IgD-negative memory B cell (primary cell): Measurements from ENCODE around the gene LTBP1. TPM values are rescaled to one million over a fixed set of nuclear protein-coding genes. Genes with fewer than 3 reads are reported as not detected.
A peak's percentile ranks its signal among the peaks of the same experiment; 100 is the strongest.

Experiments
- H3K27ac Mint-ChIP-seq, 3 donors: one replicate each; pipeline ENCODE4 v1.8.0; 2020 to 2022; ENCODE audit warnings: mild to moderate bottlenecking in 3 of 3, mixed read lengths in 3 of 3, moderate library complexity in 1 of 3
- H3K27me3 Mint-ChIP-seq: one replicate; pipeline ENCODE4 v1.8.0; 2021; ENCODE audit warnings: mixed read lengths
- H3K36me3 Mint-ChIP-seq: one replicate; pipeline ENCODE4 v1.8.0; 2020; ENCODE audit warnings: mild to moderate bottlenecking, mixed read lengths
- H3K4me1 Mint-ChIP-seq, 3 donors: one replicate each; pipeline ENCODE4 v1.8.0; 2020 to 2022; ENCODE audit warnings: mixed read lengths in 3 of 3, mild to moderate bottlenecking in 1 of 3
- H3K4me3 Mint-ChIP-seq, 4 donors: one replicate each; pipeline ENCODE4 v1.8.0; 2020 to 2022; ENCODE audit warnings: mild to moderate bottlenecking in 4 of 4, mixed read lengths in 4 of 4, moderate library complexity in 3 of 4
- H3K9me3 Mint-ChIP-seq, 3 donors: one replicate each; pipeline ENCODE4 v1.8.0; 2020 to 2021; ENCODE audit warnings: mixed read lengths in 3 of 3, mild to moderate bottlenecking in 1 of 3
- polyA plus RNA-seq: library from polyadenylated mRNA; unstranded; fragments of 300-500 nt; fragmentation: Illumina TruSeq; gene quantifications from one replicate; pipeline ENCODE4 v1.2.3, GENCODE V29; 2021

Gene LTBP1
- polyA plus RNA-seq, 1 donor from 2014 or later = not detected

DNA sequence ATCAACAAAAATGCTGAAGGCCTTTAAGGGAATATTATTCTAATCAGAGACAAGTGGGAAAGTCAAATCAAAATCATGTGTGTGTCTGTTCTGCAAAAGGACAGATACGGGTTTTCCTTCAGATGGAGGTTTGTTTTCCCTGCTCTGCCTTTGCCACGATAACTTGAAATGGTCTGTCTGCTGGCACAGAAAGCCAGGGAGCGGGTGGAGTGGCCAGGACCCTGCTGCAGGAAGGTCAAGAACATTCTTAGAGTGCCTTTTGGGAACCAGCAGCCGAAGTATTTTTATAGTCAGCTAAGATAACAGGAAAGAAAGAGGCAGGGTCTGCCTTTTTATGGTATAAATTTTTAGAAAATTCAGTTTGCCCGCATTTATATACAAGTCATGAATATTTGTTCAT is 234.2 kb downstream of the LTBP1 start:
- Mint-ChIP-seq H3K27ac (no peak overlapping the region), H3K36me3 (no peaks in the 10 kb centered on the region), H3K4me3 (no peak overlapping the region), H3K9me3 (peaks cover 0 to 2% (median 0%) of the 10 kb centered on the region in 3 donors), H3K27me3 (no peaks in the 10 kb centered on the region), H3K4me1 (no peaks in the 10 kb centered on the region)

GRCh38 chr2:33181466-33181865 is 234.7 kb downstream of the LTBP1 start:
- Mint-ChIP-seq H3K27me3 (no peaks in the 10 kb centered on the region), H3K4me3 (no peak overlapping the region), H3K36me3 (no peaks in the 10 kb centered on the region), H3K27ac (no peak overlapping the region), H3K4me1 (no peaks in the 10 kb centered on the region), H3K9me3 (peaks cover 0 to 2% (median 0%) of the 10 kb centered on the region in 3 donors)

DNA sequence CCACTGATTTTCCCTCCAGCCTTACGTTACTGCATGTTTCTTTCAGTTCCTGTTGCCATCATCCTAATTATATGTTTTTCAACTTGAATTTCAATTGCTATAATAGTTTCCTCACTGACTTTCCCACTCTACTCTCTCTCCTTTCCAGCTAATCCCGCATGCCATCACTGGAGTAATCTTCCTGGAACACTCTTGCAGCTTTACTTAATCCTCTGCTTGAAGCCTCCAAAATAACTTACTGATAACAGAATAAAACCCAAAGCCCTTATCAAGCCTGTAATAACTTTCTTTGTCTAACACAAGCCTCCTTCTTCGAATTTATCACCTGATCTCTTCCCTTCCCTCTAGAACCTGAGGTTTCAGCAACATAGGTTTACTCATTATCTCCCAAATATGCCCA is 237.3 kb downstream of the LTBP1 start:
- no peaks in the 10 kb centered on the region for H3K4me1 Mint-ChIP-seq
- no peak overlapping the region for H3K27ac Mint-ChIP-seq
- H3K36me3 Mint-ChIP-seq = no peaks in the 10 kb centered on the region
- H3K9me3 Mint-ChIP-seq = peaks cover 0 to 1% (median 0%) of the 10 kb centered on the region in 3 donors
- H3K27me3 Mint-ChIP-seq = no peaks in the 10 kb centered on the region
- no peak overlapping the region for H3K4me3 Mint-ChIP-seq

GRCh38 chr2:33186937-33187336 is 240.2 kb downstream of the LTBP1 start:
- Mint-ChIP-seq H3K9me3 (peaks cover 0 to 1% (median 0%) of the 10 kb centered on the region in 3 donors), H3K27me3 (no peaks in the 10 kb centered on the region), H3K36me3 (no peaks in the 10 kb centered on the region), H3K4me3 (no peak overlapping the region), H3K4me1 (no peaks in the 10 kb centered on the region), H3K27ac (no peak overlapping the region)

DNA sequence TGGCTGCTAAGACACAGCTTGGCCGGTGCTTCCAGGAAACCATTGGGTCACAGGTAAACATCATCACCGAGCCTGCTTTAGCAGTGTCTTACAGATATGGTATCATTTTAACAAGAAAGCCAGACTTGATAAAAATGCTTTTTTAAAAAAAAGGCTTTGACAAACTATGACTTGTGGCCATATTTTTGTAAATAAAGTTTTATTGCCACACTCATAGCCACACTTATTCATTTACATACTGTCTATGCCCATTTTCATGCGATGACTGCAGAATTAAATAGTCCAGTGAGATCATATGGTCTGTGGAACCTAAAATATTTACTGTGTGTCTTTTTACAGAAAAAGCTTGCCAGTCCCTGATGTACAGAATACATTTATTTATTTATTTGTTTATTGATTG is 242.0 kb downstream of the LTBP1 start:
- Mint-ChIP-seq H3K27me3 (no peaks in the 10 kb centered on the region), H3K4me3 (no peak overlapping the region), H3K36me3 (no peaks in the 10 kb centered on the region), H3K9me3 (peaks cover 0 to 1% (median 0%) of the 10 kb centered on the region in 3 donors), H3K4me1 (no peaks in the 10 kb centered on the region), H3K27ac (no peak overlapping the region)

DNA sequence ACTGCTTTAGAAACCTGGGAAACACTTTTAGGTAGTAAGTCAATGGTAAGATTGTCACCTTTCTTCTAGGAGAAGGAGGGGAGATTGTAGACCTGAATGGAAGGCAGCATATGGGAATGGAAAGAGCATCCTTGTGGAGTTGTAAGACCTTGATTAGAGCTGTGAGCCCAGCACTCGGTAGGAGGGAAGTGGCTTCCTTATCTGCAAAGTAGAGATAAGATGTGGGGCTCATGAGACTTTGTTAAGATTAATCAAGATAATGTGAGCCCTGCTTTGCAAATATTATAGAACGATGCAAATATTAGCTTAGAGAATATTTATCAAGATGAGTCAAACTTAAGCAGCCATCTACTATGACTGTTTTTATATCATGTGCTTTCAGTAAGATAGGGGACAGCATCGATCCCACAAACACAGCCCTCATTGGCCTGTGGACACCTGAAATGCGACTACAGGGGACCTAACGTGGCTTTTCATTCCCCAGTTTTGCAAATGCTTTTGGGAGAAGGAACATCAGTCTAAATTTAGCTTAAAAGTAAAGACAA is 243.7 kb downstream of the LTBP1 start:
- H3K9me3 Mint-ChIP-seq = peaks cover 0 to 1% (median 0%) of the 10 kb centered on the region in 3 donors
- H3K4me3 Mint-ChIP-seq = no peak overlapping the region
- peak overlapping the region in 1 of 3 donors; percentile 49 for H3K27ac Mint-ChIP-seq
- H3K27me3 Mint-ChIP-seq = no peaks in the 10 kb centered on the region
- no peaks in the 10 kb centered on the region for H3K36me3 Mint-ChIP-seq
- no peaks in the 10 kb centered on the region for H3K4me1 Mint-ChIP-seq

DNA sequence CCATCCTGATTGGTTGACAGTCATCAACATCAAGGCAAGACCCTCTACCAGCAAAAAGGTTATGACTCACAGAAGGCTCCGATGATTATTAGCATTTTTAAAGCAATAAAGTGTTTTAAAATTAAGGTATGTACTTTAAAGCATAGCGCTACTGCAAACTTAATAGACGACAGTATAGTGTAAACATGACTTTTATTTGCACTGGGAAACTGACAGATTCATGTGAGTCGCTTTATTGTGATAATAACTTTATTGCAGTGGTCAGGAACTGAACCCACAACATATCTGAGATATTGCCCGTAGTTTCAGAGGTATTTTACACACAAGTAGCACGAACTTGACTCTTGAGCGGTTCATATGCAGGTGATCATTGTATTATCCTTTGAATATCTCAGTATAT is 249.1 kb downstream of the LTBP1 start:
- Mint-ChIP-seq H3K27me3 (peaks cover 5% of the 10 kb centered on the region), H3K9me3 (no peaks in the 10 kb centered on the region), H3K27ac (no peak overlapping the region), H3K4me3 (no peak overlapping the region), H3K36me3 (no peaks in the 10 kb centered on the region), H3K4me1 (no peaks in the 10 kb centered on the region)

- no peak overlapping the region for H3K4me3 Mint-ChIP-seq
Observed at GRCh38 chr2:33196700-33197099, 249.9 kb downstream of the LTBP1 start.

DNA sequence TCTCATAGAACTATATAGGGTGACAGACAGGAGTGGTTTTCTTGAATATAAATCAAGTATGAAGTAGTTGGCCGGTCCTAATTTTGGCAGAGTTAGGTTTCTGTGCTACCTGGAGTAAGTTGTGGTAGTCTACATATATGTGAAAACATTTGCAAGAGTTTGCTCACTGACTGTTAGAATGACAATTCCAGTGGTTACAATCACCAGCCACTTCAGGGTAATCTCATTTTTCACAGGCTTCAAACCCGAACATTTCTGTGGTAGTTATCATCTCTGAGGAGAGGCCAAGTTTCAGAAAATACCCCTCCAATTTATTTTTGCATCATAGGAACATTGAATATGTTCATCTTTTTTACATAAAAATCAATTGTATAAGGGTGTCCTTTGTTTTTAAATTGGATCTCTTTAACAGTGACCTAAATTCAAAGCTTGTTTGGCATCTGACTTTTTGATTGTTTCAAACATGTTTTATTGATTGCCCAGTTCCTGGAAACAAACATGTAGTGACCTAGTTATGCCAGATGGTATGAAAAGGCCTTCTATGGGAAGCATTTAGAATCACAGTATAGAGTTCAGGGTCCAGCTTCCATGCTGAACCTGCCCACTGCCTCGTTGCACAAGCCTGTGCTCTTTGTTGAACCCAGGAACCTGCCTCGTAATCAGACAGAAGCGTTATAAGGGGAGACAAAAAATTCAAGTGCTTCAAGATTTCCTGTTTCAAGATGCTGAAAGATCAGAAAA is 250.6 kb downstream of the LTBP1 start:
- H3K27me3 Mint-ChIP-seq = peaks cover 5% of the 10 kb centered on the region
- H3K4me3 Mint-ChIP-seq = no peak overlapping the region
- H3K27ac Mint-ChIP-seq = no peak overlapping the region
- no peaks in the 10 kb centered on the region for H3K36me3 Mint-ChIP-seq
- H3K4me1 Mint-ChIP-seq = no peaks in the 10 kb centered on the region
- H3K9me3 Mint-ChIP-seq = no peaks in the 10 kb centered on the region

More at GRCh38 chr2:33196700-33197099, 249.9 kb downstream of the LTBP1 start:
- Mint-ChIP-seq H3K4me1 (no peaks in the 10 kb centered on the region), H3K36me3 (no peaks in the 10 kb centered on the region), H3K27ac (no peak overlapping the region), H3K9me3 (no peaks in the 10 kb centered on the region), H3K27me3 (peaks cover 5% of the 10 kb centered on the region)

- Mint-ChIP-seq H3K4me3 (no peak overlapping the region), H3K4me1 (peaks cover 3 to 6% (median 4%) of the 10 kb centered on the region in 3 donors), H3K9me3 (no peaks in the 10 kb centered on the region), H3K36me3 (no peaks in the 10 kb centered on the region), H3K27ac (no peak overlapping the region), H3K27me3 (peaks cover 13% of the 10 kb centered on the region)
Observed at GRCh38 chr2:33202641-33203522, 256.1 kb downstream of the LTBP1 start.

- peaks cover 22% of the 10 kb centered on the region for H3K27me3 Mint-ChIP-seq
- no peaks in the 10 kb centered on the region for H3K36me3 Mint-ChIP-seq
- H3K9me3 Mint-ChIP-seq = no peaks in the 10 kb centered on the region
- H3K4me1 Mint-ChIP-seq = peaks cover 3 to 7% (median 4%) of the 10 kb centered on the region in 3 donors
- no peak overlapping the region for H3K4me3 Mint-ChIP-seq
- no peak overlapping the region for H3K27ac Mint-ChIP-seq
Observed at GRCh38 chr2:33204945-33205344, 258.2 kb downstream of the LTBP1 start.

GRCh38 chr2:33205693-33206434 is 259.1 kb downstream of the LTBP1 start:
- Mint-ChIP-seq H3K27ac (no peak overlapping the region), H3K4me3 (peak overlapping the region in 2 of 4 donors; percentile 59 to 71), H3K4me1 (peaks cover 3 to 7% (median 4%) of the 10 kb centered on the region in 3 donors), H3K36me3 (no peaks in the 10 kb centered on the region), H3K27me3 (peaks cover 24% of the 10 kb centered on the region), H3K9me3 (no peaks in the 10 kb centered on the region)

- Mint-ChIP-seq H3K9me3 (no peaks in the 10 kb centered on the region), H3K27me3 (peaks cover 25% of the 10 kb centered on the region), H3K36me3 (no peaks in the 10 kb centered on the region), H3K4me1 (peaks cover 3 to 7% (median 4%) of the 10 kb centered on the region in 3 donors), H3K27ac (no peak overlapping the region), H3K4me3 (peak overlapping the region in 1 of 4 donors; percentile 71)
Observed at GRCh38 chr2:33207151-33207740, 260.5 kb downstream of the LTBP1 start.

DNA sequence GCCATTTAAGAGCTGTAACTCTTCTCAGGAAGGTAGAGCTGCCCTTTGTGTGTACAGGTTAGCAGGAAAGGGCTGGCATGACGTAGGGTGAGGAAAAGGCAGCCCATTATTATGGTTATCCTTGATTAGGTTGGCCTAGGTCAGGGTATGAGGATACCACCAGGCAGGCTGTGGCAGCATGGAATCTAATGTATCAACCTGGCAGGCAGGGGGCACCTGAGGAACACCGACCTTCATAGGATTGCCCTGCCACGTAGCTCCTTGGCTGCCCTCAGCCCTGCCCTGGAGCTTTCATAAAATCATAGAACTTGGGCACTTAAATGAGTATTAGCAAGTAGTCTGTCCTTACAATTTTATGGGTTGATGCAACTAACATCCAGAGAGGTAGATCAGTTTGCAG is 261.6 kb downstream of the LTBP1 start:
- H3K9me3 Mint-ChIP-seq = no peaks in the 10 kb centered on the region
- no peak overlapping the region for H3K4me3 Mint-ChIP-seq
- peaks cover 26% of the 10 kb centered on the region for H3K27me3 Mint-ChIP-seq
- peaks cover 3 to 7% (median 4%) of the 10 kb centered on the region in 3 donors for H3K4me1 Mint-ChIP-seq
- H3K27ac Mint-ChIP-seq = no peak overlapping the region
- H3K36me3 Mint-ChIP-seq = no peaks in the 10 kb centered on the region
